Activated CD8-positive, alpha-beta memory T cell treated with anti-CD3 and anti-CD28 coated beads for 48 hours (primary cell): ENCODE results near the gene NXNL1.
"Not testable (repeated sequence)": the region's sequence is repeated elsewhere in the genome, so short reads cannot be mapped to it uniquely, and the experiment has no call there.

ENCODE experiments used
- DNase-seq, 3 experiments: peaks; one replicate each; pipeline ENCODE4 v3.0.0-alpha.2; 2020; ENCODE audit warnings: low read depth in 2 of 3, low spot score in 2 of 3

NXNL1 gene, protein sequence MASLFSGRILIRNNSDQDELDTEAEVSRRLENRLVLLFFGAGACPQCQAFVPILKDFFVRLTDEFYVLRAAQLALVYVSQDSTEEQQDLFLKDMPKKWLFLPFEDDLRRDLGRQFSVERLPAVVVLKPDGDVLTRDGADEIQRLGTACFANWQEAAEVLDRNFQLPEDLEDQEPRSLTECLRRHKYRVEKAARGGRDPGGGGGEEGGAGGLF

GRCh38 chr19:17460372-17461230 lies at the start of gene NXNL1:
Gene NXNL1 (minus strand): TSS chr19:17460926. CDS start chr19:17460869, 57 bp downstream.
- DNase-seq: no peak

DNA sequence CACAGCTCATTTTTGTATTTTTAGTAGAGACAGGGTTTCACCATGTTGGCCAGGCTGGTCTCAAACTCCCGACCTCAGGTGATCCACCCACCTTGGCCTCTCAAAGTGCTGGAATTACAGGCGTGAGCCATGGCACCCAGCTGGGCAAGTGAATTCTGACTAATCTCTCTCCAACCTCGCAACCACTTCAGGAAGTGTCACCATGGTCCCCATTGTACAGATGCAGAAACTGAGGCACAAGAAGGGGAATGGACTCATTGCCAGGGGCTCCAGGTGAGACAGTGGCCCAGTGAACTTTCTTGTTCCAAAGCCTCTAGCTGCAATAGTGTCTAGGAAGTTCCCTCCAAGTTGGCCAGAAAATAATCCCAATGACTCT lies 47.8 kb upstream of the NXNL1 start:
- not testable (repeated sequence) for DNase-seq

GRCh38 chr19:17506745-17507144 lies 46.0 kb upstream of the NXNL1 start:
- DNase-seq: no peak

- no peak for DNase-seq
These were observed 44.5 kb upstream of the NXNL1 start for GRCh38 chr19:17505223-17505622.

DNA sequence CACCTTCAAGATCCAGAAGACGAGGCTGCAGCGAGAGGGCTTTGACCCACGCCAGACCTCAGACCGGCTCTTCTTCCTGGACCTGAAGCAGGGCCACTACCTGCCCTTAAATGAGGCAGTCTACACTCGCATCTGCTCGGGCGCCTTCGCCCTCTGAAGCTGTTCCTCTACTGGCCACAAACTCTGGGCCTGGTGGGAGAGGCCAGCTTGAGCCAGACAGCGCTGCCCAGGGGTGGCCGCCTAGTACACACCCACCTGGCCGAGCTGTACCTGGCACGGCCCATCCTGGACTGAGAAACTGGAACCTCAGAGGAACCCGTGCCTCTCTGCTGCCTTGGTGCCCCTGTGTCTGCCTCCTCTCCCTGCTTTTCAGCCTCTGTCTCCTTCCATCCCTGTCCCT lies 43.7 kb upstream of the NXNL1 start:
- no peak for DNase-seq

DNA sequence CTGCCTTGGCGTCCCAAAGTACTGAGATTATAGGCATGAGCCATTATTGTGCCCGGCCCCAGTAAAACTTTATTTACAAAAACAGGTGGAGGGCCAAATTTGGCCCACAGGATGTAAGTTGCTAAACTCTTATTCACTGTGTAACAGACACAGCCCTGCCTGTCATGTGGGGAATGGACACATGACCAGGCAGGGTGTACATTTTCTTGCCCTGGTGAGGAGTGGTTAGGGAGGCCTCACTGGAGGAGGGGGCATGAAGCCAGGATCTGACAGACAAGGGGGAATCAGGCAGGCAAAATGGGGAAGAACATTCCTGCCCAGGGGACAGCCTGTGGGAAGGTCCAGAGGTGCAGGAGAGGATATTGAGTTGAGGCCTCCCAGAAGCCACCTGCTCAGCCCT lies 43.3 kb upstream of the NXNL1 start:
- no peak for DNase-seq

- DNase-seq: no peak
These were observed 42.5 kb upstream of the NXNL1 start for GRCh38 chr19:17503240-17503639.

DNA sequence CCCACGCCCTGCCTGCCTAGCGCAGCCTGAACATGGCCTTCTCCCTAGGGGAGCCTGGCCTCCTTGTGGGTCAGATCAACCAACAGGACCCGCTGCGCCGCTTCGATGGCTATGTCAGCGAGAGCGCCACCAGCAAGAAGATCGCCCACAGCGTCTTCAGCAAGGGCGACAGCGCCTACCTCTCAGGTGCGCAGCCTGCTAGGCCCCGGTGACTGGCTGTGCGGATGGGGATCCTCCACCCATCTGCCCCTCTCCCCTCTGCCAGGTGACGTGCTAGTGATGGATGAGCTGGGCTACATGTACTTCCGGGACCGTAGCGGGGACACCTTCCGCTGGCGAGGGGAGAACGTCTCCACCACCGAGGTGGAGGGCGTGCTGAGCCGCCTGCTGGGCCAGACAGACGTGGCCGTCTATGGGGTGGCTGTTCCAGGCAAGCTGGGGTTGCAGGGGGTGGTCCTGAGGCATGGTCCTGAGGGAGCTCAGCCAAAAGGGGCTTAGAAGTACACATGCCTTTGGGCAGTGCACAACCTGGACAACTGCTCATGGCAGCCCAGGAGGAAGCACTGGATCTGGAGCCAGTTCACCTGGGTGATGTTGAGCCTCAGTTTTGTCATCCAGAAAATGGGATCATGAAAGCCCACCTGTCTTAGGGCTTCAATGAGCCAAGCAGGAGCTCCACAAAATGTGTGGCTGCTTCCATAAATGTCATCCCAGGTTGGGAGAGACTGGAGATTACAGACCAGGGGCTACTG lies 39.9 kb upstream of the NXNL1 start:
- no peak for DNase-seq

- no peak for DNase-seq
These were observed 39.1 kb upstream of the NXNL1 start for GRCh38 chr19:17499648-17500446.

DNA sequence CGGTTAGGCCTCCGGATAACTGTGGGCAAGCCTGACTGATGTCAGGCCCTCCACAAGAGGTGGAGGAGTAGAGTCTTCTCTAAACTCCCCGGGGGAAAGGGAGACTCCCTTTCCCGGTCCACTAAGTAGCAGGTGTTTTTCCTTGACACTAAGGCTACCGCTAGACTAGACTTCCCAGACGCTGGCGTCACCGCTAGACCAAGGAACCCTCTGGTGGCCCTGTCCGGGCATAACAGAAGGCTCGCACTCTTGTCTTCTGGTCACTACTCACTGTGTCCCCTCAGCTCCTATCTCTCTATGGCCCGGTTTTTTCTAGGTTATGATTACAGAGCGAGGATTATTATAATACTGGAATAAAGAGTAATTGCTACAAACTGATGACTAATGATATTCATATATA lies 38.3 kb upstream of the NXNL1 start:
- not testable (repeated sequence) for DNase-seq

DNA sequence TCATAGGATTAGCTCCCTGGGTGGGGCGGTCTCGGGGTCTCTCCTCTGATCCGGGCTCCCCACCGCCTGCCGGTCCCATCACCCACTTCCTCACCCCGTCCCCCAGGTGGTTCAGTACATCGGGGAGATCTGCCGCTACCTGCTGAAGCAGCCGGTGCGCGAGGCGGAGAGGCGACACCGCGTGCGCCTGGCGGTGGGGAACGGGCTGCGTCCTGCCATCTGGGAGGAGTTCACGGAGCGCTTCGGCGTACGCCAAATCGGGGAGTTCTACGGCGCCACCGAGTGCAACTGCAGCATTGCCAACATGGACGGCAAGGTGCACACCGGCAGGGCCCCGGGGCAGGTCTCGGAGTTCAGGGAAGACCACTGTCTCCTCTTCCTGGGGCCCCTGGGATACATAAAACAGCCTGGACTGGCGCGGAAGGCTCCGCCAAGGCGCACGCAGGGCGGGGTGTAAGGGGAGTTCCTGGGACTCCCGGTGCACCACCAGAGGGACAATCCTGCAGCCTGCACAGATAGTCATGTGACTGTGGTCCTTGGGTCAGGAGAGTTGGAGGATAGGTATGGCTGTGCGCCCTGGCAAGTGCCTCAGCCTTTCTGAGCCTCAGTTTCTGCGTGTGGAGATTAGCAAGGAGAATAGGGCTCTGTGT lies 36.5 kb upstream of the NXNL1 start:
- DNase-seq: no peak

DNA sequence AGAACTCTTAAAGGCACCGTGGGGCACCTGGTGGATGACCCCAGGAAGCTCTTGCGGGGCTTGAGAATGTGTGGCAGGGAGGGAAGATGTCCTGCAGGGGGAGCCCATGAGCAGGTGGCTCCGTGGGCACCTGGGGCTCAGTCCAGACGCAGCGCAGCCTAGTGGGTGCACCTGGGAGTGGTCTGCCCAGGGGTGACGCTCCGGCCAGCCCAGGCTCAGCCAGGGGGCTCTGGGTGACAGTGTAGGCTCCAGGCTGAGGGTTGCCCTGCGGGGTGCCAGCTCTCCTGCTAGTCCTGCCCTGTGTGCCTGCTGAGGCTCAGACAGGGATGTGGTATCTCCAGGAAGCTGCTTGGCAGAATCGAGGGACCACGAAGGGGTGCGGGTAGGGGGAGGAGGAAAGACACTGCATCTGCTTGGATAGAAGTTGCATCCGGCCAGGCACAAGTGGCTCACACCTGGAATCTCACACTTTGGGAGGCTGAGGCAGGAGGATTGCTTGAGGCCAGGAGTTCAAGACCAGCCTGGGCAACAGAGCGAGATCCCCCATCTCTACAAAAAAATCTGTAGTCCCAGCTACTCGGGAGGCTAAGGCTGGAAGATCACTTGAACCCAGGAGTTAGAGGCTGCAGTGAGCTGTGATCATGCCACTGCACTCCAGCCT lies 35.7 kb upstream of the NXNL1 start:
- DNase-seq: peak; percentile 59 to 78 (median 74)

DNA sequence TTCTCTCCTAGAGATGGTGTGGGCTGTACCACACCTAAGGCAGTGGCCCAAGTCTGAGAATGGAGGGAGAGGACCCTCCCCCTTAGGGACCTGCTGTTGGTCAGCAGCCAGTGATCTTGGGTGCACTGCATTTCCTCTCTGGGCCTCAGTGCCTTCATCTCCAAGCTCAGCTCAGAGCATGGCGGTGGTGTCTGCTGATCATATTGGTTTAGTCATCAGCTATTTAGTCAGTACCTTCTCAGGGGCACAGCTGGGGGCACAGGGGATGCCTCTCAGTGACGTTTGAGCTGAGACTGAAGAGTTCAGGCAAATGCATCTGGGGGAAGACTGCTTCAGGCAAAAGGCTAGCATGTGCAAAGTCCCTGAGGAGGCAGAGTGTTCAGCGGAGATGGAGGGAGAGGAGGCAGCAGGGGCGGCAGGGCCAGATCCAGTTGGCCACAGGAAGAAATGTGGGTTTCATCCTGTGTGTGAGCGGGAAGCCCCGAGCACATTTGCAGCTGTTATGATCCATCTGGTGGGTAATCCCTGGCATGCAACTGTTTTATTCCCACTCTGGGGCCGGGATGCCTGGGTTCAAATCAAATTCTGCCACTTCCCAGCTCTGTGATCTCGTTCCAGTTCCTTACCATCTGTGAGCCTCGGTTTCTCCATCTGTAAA lies 35.0 kb upstream of the NXNL1 start:
- DNase-seq: no peak

DNA sequence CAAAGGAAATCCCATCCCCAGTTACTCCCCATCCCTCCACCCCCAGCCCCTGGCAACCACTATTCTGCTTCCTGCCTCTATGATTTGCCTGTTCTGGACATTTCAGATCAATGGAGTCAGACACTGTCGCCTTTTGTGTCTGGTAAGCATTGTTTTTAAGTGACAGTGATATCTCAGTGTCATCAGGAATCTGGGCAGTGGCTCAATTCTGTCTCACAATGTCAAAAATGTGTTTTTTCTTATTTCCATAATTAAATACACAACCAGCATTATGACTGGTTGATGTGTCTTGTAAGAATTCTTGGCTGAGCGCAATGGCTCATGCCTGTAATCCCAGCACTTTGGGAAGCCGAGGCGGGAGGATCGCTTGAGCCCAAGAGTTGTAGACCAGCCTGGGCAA lies 30.6 kb upstream of the NXNL1 start:
- no peak for DNase-seq

DNA sequence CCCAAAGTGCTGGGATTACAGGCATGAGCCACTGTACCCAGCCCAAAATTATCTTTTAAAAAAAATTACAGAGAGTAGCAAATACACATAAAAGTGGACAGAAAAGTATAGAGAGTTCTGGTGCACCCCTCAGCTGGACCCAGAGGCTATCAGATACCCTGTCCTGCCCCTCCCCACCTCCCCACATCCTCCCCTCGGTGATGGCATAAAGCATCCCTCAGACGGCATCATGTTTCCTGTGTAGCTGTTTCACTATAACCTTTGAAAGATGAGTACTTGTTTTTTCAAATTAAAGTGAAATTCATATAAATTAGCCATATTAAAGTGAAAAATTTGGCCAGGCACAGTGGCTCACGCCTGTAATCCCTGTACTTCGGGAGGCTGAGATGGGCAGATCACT lies 29.7 kb upstream of the NXNL1 start:
- DNase-seq: no peak

DNA sequence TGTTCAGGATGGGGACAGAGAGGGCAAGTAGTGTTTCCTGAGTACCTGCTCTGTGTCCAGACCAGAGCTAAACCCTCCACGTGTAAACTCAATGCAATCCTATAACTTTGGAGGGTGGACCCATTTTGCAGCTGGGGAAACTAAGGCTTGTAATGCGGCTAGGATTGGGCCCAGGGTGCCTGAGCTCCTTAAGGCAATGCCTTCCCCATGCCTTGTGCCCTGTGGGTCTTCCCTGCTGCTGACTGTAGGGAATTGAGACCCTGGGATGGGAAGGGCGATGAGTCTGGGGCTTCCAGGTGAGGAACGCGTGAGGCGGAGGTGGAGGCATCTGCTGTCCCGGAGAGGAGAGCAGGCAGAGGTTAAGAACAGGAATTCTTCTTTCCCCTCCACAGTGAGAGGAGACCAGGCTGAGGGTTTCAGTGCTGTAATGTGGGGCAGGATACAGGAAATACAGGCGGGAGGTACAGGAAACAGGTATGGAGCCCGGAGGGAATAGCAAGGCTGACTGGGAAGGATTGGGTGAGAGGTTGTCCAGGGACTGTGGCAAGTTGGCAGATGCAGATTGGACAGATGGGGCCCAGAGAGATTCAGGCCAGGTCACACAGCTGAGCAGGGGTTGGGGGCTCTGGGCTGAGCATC lies 28.8 kb upstream of the NXNL1 start:
- DNase-seq: no peak

DNA sequence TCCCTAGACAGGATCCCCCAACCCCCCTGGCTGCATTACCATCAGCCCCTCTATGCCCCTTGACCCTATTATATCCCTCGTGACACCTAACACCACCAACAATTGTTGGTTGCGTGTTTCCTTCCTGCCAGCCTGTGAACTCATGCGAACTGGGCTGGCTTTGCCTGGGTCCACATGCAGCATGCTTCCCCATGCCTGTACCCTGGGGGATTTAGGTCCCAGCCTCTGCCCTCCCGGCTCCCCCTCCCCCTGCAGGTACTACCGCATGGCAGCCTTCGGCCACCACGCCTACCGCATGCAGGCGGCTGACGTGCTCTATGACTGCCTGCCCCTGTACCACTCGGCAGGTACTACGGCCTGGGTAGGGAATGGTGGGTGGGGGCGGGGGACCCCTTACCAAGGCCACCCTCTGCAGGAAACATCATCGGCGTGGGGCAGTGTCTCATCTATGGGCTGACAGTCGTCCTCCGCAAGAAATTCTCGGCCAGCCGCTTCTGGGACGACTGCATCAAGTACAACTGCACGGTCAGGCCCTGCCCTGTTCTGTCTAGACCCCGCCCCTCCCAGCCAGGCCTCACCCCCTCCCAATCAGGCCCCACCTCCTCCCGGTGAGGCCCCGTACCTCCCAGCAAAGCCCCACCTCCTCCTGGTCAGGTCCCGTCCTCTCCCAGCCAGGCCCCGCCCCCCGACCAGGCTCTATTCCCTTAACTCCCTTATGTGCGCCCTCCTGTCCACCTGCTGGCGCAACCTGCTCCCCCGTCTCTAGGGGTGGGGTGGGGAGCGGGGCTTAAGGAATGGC lies 28.1 kb upstream of the NXNL1 start:
- DNase-seq: peak; percentile 51 to 68 (median 67)
